Fibroblast of lung (primary cell): ENCODE results near the gene PRKAG2. TPM values are rescaled to one million over a fixed set of nuclear protein-coding genes. Genes with fewer than 3 reads are reported as not detected.

ENCODE experiments used
- DNase-seq, 2 donors: peaks; one replicate each; pipeline versions ENCODE4 v3.0.0 to v3.0.0-alpha.2; 2010; ENCODE audit warnings: low read depth in 2 of 2
- H2AFZ ChIP-seq: 2 replicates; pipeline ENCODE4 v1.5.1; 2012; ENCODE audit warnings: low read length, control low read depth, inconsistent platforms
- H3K27ac ChIP-seq: 2 replicates; pipeline ENCODE4 v1.5.1; 2011; ENCODE audit warnings: low read length, control low read depth; ENCODE audit not compliant: insufficient read depth
- H3K27me3 ChIP-seq: 2 replicates; pipeline ENCODE4 v1.5.1; 2011; ENCODE audit warnings: mild to moderate bottlenecking, low read length; ENCODE audit not compliant: control insufficient read depth, insufficient read depth
- H3K36me3 ChIP-seq: 2 replicates; pipeline ENCODE4 v1.5.1; 2011; ENCODE audit warnings: low read length; ENCODE audit not compliant: control insufficient read depth, insufficient read depth
- H3K4me1 ChIP-seq: 2 replicates; pipeline ENCODE4 v1.5.1; 2011; ENCODE audit warnings: low read length; ENCODE audit not compliant: control insufficient read depth, insufficient read depth; ENCODE audit errors: extremely low read depth
- H3K4me2 ChIP-seq: 2 replicates; pipeline ENCODE4 v1.5.1; 2011; ENCODE audit warnings: low read length, control low read depth; ENCODE audit not compliant: insufficient read depth; ENCODE audit errors: extremely low read depth
- H3K4me3 ChIP-seq, 4 experiments: fragments of 200-600 bp in 1 of 4; sonication (generic) in 1 of 4; replicated peaks in 1 of 4; 2 replicates each; pipeline ENCODE4 v1.5.1; 2011 to 2016; ENCODE audit warnings: low read length in 4 of 4, low read depth in 3 of 4, mild to moderate bottlenecking in 3 of 4, control low read depth in 2 of 4, inconsistent platforms in 1 of 4, mixed read lengths in 1 of 4; ENCODE audit not compliant: insufficient read depth in 1 of 4; ENCODE audit errors: control extremely low read depth in 1 of 4
- H3K79me2 ChIP-seq: 2 replicates; pipeline ENCODE4 v1.5.1; 2012; ENCODE audit warnings: mild to moderate bottlenecking, low read length, inconsistent platforms; ENCODE audit not compliant: control insufficient read depth, insufficient read depth
- H3K9ac ChIP-seq: 2 replicates; pipeline ENCODE4 v1.5.1; 2011; ENCODE audit warnings: mild to moderate bottlenecking, low read length, control low read depth; ENCODE audit not compliant: insufficient read depth
- H3K9me3 ChIP-seq: 2 replicates; pipeline ENCODE4 v1.5.1; 2012; ENCODE audit warnings: low read depth, low read length; ENCODE audit not compliant: control insufficient read depth, insufficient read depth
- H4K20me1 ChIP-seq: 2 replicates; pipeline ENCODE4 v1.5.1; 2011; ENCODE audit warnings: low read length; ENCODE audit not compliant: control insufficient read depth, insufficient read depth; ENCODE audit errors: extremely low read depth
- CTCF ChIP-seq, 2 donors: IDR thresholded peaks in 1 of 2; conservative IDR thresholded peaks in 1 of 2; 1 replicate in 1 of 2; 2 replicates in 1 of 2; pipeline ENCODE4 v1.5.1; 2011 to 2012; ENCODE audit warnings: low read length in 2 of 2, control low read depth in 1 of 2, inconsistent platforms in 1 of 2, low read depth in 1 of 2, mild to moderate bottlenecking in 1 of 2
- EZH2 ChIP-seq: IDR thresholded peaks from 2 replicates; pipeline ENCODE4 v1.5.1; 2012; ENCODE audit warnings: low read length, control low read depth, mild to moderate bottlenecking; ENCODE audit errors: missing control alignments
- polyA plus RNA-seq, 2 donors: library from polyadenylated mRNA; depleted of rRNA in 1 of 2; stranded (reverse) in 1 of 2; unstranded in 1 of 2; fragments of >200 nt; gene quantifications; 2 replicates each; pipeline ENCODE4 v1.2.1, GENCODE V29; 2011 to 2012; ENCODE audit warnings: missing spikeins in 1 of 2
- total RNA-seq: library from RNA; depleted of rRNA; stranded (reverse); fragments of >200 nt; gene quantifications from 2 replicates; pipeline ENCODE4 v1.2.1, GENCODE V29; 2014

The PRKAG2 gene
- total and polyA plus RNA-seq, 2 donors (not counting 1 experiment from before 2014, with no cell fraction given): 11.9 to 56.7 TPM

DNA sequence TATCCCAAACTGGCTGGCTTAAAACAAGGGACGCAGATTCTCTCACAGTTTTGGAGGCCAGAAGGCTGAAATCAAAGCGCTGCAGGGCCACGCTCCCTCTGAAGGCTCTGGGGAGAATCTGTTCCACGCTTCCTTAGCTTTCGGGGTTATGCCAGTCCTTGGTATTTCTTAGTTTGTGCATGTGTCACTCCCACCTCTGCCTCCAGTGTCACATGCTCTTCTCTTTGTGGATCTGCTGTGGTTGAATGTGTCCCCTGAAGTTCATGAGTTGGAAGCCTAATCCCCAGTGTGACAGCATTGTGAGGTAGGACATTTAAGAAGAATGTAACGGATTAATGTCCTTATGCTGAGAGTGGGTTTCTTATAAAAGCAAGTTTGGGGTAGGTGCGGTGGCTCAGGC is 327.8 kb downstream of the PRKAG2 start:
- no peak overlapping the region for H3K4me2 ChIP-seq
- no peaks in the 10 kb centered on the region for H3K79me2 ChIP-seq
- no peak overlapping the region for H2AFZ ChIP-seq
- H3K4me3 ChIP-seq: no peak overlapping the region
- no peaks in the 10 kb centered on the region for H4K20me1 ChIP-seq
- no peaks in the 10 kb centered on the region for H3K4me1 ChIP-seq
- peaks cover 2% of the 10 kb centered on the region for H3K27me3 ChIP-seq
- no peaks in the 10 kb centered on the region for H3K9me3 ChIP-seq
- no peak overlapping the region for H3K9ac ChIP-seq
- no peak overlapping the region for H3K27ac ChIP-seq
- no peaks in the 10 kb centered on the region for H3K36me3 ChIP-seq
- TF ChIP-seq EZH2 (no peak), CTCF (conservative IDR thresholded peaks at IDR 0.05 in 1 of 2, IDR thresholded peaks at IDR 0.05 in 1 of 2; ENCODE audit: low read depth in 1 of 2, low read length in 2 of 2) (no peak)
- no peak for DNase-seq

DNA sequence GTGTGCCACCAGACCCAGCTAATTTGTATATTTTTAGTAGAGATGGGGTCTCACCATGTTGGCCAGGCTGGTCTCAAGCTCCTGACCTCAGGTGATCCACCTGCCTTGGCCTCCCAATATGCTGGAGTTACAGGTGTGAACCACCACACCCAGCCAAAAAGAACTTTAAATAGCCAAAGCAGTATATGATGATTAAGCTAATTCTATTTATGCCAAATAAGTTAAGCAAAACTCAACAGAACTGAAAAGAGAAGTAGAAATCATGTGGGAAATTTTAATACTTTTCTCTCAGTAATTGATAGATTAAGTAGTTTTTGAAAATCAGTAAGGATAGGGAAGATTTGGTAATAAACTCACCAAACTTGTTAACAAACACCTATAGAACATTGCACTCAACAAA is 332.7 kb downstream of the PRKAG2 start:
- Histone ChIP-seq H3K9ac (no peak overlapping the region), H3K79me2 (no peaks in the 10 kb centered on the region), H3K4me3 (no peak overlapping the region), H4K20me1 (no peaks in the 10 kb centered on the region), H3K36me3 (no peaks in the 10 kb centered on the region), H3K9me3 (no peaks in the 10 kb centered on the region), H3K4me2 (no peak overlapping the region), H3K4me1 (no peaks in the 10 kb centered on the region), H3K27me3 (peaks cover 3% of the 10 kb centered on the region), H3K27ac (no peak overlapping the region), H2AFZ (no peak overlapping the region)
- no peak for DNase-seq
- no peak for TF ChIP-seq EZH2

DNA sequence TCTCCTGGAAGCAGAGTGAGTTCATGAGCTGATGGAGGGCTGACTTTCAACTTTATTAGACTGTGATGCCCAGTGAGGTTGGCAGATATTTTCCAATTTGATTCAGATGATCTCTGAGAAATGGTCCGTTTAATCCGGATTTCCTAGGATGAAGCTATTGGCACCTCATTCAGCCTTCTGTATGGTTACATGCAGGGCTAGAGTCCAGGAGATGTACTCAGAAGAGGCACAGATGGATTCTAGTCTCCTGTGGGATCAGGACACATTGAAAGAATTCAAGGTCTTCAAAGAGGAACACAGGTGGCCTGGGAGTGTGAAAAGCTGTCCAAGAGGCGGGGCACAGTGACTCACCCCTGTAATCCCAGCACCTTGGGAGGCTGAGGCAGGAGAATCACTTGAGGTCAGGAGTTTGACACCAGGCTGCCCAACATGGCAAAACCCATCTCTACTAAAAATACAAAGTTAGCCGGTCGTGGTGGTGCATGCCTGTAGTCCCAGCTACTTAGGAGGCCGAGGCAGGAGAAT is 334.2 kb downstream of the PRKAG2 start:
- no peaks in the 10 kb centered on the region for H3K4me1 ChIP-seq
- H3K79me2 ChIP-seq: no peaks in the 10 kb centered on the region
- peaks cover 4% of the 10 kb centered on the region for H3K27me3 ChIP-seq
- H4K20me1 ChIP-seq: no peaks in the 10 kb centered on the region
- H3K36me3 ChIP-seq: no peaks in the 10 kb centered on the region
- no peaks in the 10 kb centered on the region for H3K9me3 ChIP-seq
- no peak for DNase-seq
- TF ChIP-seq CTCF (conservative IDR thresholded peaks at IDR 0.05 in 1 of 2, IDR thresholded peaks at IDR 0.05 in 1 of 2; ENCODE audit: low read depth in 1 of 2, low read length in 2 of 2): no peak
- TF ChIP-seq EZH2: no peak
- no peak overlapping the region for H3K27ac ChIP-seq
- H3K9ac ChIP-seq: no peak overlapping the region
- no peak overlapping the region for H3K4me2 ChIP-seq
- no peak overlapping the region for H2AFZ ChIP-seq
- no peak overlapping the region for H3K4me3 ChIP-seq
